Activated naive CD8-positive, alpha-beta T cell treated with anti-CD3 and anti-CD28 coated beads for 36 hours (primary cell): ENCODE results near the gene RAMAC. TPM values are rescaled to one million over a fixed set of nuclear protein-coding genes. Genes with fewer than 3 reads are reported as not detected.
"Not testable (repeated sequence)": the region's sequence is repeated elsewhere in the genome, so short reads cannot be mapped to it uniquely, and the experiment has no call there.

ENCODE experiments used
- DNase-seq: peaks from one replicate; pipeline ENCODE4 v3.0.0; 2021
- H3K27ac Mint-ChIP-seq: one replicate; pipeline ENCODE4 v1.8.0; 2022; ENCODE audit warnings: mild to moderate bottlenecking, moderate library complexity, mixed read lengths
- H3K27me3 Mint-ChIP-seq: one replicate; pipeline ENCODE4 v1.8.0; 2022; ENCODE audit warnings: mild to moderate bottlenecking, mixed read lengths
- H3K36me3 Mint-ChIP-seq: one replicate; pipeline ENCODE4 v1.8.0; 2021; ENCODE audit warnings: mild to moderate bottlenecking, mixed read lengths
- H3K4me1 Mint-ChIP-seq: one replicate; pipeline ENCODE4 v1.8.0; 2021; ENCODE audit warnings: mixed read lengths
- H3K4me3 Mint-ChIP-seq: one replicate; pipeline ENCODE4 v1.8.0; 2022; ENCODE audit warnings: mild to moderate bottlenecking, moderate library complexity, mixed read lengths
- H3K9me3 Mint-ChIP-seq: one replicate; pipeline ENCODE4 v1.8.0; 2022; ENCODE audit warnings: mixed read lengths
- total RNA-seq, 2 experiments: library from RNA; stranded (reverse); gene quantifications; one replicate each; pipeline ENCODE4 v1.2.3, GENCODE V29; 2021

Gene RAMAC
- total RNA-seq, 2 experiments from 2014 or later = 24.9 to 28.4 TPM

DNA sequence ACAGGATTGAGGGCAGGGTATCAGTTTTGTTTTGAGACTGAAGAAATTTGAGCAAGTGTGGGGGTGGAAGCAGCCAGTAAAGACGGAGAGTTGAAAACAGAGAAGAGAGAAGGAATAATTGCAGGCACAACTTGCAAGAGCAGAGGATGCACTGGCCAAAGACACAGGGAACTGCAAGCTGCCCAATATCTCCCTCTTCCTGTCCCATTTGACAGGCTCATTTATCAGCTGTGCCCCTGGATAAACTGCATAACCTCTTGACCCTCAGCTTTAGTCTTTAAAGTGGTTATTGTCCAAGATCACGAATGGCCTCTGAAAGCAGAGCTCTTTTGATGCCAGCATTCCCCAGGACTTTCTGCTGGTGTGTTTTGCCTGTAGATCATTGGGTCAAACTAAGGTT, 5.0 kb upstream of the RAMAC start:
- H3K27me3 Mint-ChIP-seq = no peaks in the 10 kb centered on the region
- peaks cover 16% of the 10 kb centered on the region for H3K4me1 Mint-ChIP-seq
- H3K9me3 Mint-ChIP-seq = no peaks in the 10 kb centered on the region
- no peak overlapping the region for H3K27ac Mint-ChIP-seq
- no peak for DNase-seq
- peaks cover 2% of the 10 kb centered on the region for H3K36me3 Mint-ChIP-seq
- H3K4me3 Mint-ChIP-seq = no peak overlapping the region

- peak overlapping the region; percentile 84 for H3K4me3 Mint-ChIP-seq
- H3K27me3 Mint-ChIP-seq = no peaks in the 10 kb centered on the region
- no peak for DNase-seq
- no peaks in the 10 kb centered on the region for H3K9me3 Mint-ChIP-seq
- H3K27ac Mint-ChIP-seq = peak overlapping the region; percentile 98
- H3K36me3 Mint-ChIP-seq = peaks cover 15% of the 10 kb centered on the region
- H3K4me1 Mint-ChIP-seq = peaks cover 23% of the 10 kb centered on the region
Measured at GRCh38 chr15:82986442-82986780, 401 bp downstream of the RAMAC start.

- Mint-ChIP-seq H3K9me3 (no peaks in the 10 kb centered on the region), H3K4me1 (peaks cover 3% of the 10 kb centered on the region), H3K27me3 (no peaks in the 10 kb centered on the region), H3K36me3 (peaks cover 7% of the 10 kb centered on the region), H3K4me3 (no peak overlapping the region), H3K27ac (no peak overlapping the region)
- DNase-seq = no peak
Measured at GRCh38 chr15:82992436-82992998, 6.5 kb downstream of the RAMAC start.

DNA sequence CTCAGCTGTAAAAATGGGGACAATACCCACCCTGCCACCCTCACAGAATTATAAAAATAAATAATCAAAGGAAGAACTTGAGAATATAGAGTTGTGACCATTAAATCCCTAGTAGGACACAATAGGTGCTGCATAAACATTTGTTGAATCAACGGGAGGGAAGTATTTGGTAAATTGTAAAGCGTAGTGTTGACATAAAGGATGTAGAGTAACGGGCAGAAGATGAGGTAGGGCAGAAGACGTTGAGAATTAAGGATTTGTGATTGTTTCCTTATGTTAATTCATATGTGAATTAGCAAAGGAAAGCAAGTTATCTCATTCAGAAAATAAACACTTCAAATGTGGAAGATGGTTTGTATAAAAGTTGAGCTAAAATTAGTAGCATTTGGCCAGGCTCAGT, 7.1 kb downstream of the RAMAC start:
- no peak for DNase-seq
- Mint-ChIP-seq H3K9me3 (no peaks in the 10 kb centered on the region), H3K27me3 (no peaks in the 10 kb centered on the region), H3K27ac (no peak overlapping the region), H3K36me3 (peaks cover 6% of the 10 kb centered on the region), H3K4me3 (no peak overlapping the region), H3K4me1 (peaks cover 3% of the 10 kb centered on the region)

- no peak for DNase-seq
- Mint-ChIP-seq H3K36me3 (peaks cover 2% of the 10 kb centered on the region), H3K27ac (no peak overlapping the region), H3K4me1 (peaks cover 3% of the 10 kb centered on the region), H3K4me3 (no peak overlapping the region), H3K27me3 (no peaks in the 10 kb centered on the region), H3K9me3 (no peaks in the 10 kb centered on the region)
Measured at GRCh38 chr15:82995076-82995475, 9.1 kb downstream of the RAMAC start.

DNA sequence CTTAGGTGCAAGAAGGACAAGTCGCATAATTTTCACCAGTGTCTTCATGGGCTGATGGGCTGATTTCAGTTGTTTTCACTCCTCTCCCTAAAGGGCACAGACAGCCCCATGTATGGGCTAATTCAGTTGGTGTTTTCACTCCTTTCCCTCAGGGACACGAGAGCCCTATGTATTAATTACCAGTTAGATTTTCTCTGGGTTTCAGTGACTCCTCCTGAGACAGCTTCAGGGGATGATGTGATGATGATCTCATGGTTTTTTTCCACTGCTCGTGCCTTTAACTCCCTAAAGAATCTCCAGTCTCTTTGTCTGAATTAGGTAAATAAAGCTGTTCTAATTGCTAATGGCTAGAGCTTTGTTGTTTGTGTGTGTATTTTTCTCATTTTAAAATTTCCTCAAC, 9.9 kb downstream of the RAMAC start:
- peaks cover 2% of the 10 kb centered on the region for H3K36me3 Mint-ChIP-seq
- H3K4me3 Mint-ChIP-seq = no peak overlapping the region
- H3K9me3 Mint-ChIP-seq = no peaks in the 10 kb centered on the region
- no peaks in the 10 kb centered on the region for H3K27me3 Mint-ChIP-seq
- DNase-seq = no peak
- no peak overlapping the region for H3K27ac Mint-ChIP-seq
- H3K4me1 Mint-ChIP-seq = peaks cover 6% of the 10 kb centered on the region

DNA sequence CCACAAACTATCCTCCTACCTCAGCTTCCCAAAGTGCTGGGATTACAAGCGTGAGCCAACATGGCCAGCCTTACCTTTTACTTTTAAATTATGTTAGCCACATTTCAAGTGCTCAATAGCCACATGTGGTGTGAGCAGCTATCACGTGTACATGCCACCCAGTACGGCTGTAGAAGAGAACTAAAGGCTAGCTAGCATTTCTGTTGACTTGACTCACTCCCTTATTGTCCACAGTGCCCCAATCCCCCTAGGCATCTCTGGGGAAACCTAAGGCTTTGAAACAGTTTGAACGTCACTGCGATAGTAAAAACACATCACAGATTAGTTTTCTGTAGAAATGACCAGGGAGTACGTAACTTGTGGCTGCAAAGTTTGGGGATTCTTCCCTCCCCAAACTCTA, 13.4 kb downstream of the RAMAC start:
- H3K27ac Mint-ChIP-seq = no peak overlapping the region
- peaks cover 6% of the 10 kb centered on the region for H3K4me1 Mint-ChIP-seq
- H3K27me3 Mint-ChIP-seq = no peaks in the 10 kb centered on the region
- no peaks in the 10 kb centered on the region for H3K36me3 Mint-ChIP-seq
- no peak overlapping the region for H3K4me3 Mint-ChIP-seq
- no peaks in the 10 kb centered on the region for H3K9me3 Mint-ChIP-seq
- DNase-seq = no peak

DNA sequence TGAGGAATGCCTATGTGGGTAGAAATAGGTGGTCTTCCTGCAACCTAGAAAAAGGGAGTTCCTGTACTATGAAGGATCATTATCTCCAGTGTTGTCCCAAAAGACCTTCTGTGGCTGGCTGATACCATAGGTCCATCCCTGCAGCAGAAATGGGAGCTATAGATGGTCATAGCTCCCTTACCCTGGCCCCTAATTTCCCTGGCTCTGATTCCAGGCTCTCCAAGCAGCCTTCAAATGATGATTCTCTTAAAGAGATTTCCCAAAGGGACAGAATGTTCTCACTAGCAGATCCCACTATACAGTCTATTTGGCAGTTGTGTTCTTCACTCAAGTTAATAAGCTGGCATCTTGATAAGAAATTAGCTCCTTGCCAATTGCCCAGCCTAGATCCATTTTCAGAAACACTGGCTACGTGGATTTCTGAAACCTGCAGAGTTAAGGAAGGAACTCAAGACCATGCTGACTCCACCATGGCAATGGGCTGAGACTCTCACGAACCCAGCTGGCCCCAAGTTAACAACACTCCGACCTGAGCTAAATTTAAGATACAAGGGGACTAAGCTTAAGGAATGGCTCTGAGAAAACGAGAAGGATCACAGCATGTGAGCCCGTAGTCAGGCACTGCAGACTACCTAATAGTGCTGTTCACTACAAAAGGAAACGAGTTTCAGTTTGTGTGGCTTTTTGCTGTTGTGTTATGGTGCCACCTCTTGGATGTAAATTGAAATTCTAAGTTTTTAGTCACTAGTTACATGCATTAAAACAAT, 14.1 kb downstream of the RAMAC start:
- peak overlapping the region; percentile 49 for H3K27ac Mint-ChIP-seq
- no peaks in the 10 kb centered on the region for H3K9me3 Mint-ChIP-seq
- DNase-seq = peak; percentile 17
- H3K4me3 Mint-ChIP-seq = peak overlapping the region; percentile 53
- peaks cover 2% of the 10 kb centered on the region for H3K36me3 Mint-ChIP-seq
- peaks cover 6% of the 10 kb centered on the region for H3K4me1 Mint-ChIP-seq
- H3K27me3 Mint-ChIP-seq = no peaks in the 10 kb centered on the region

- H3K4me3 Mint-ChIP-seq, H3K9me3 Mint-ChIP-seq, H3K27ac Mint-ChIP-seq, DNase-seq, H3K36me3 Mint-ChIP-seq, H3K27me3 Mint-ChIP-seq, H3K4me1 Mint-ChIP-seq: not testable (repeated sequence)
Measured at GRCh38 chr15:83000672-83001031, 14.6 kb downstream of the RAMAC start.

DNA sequence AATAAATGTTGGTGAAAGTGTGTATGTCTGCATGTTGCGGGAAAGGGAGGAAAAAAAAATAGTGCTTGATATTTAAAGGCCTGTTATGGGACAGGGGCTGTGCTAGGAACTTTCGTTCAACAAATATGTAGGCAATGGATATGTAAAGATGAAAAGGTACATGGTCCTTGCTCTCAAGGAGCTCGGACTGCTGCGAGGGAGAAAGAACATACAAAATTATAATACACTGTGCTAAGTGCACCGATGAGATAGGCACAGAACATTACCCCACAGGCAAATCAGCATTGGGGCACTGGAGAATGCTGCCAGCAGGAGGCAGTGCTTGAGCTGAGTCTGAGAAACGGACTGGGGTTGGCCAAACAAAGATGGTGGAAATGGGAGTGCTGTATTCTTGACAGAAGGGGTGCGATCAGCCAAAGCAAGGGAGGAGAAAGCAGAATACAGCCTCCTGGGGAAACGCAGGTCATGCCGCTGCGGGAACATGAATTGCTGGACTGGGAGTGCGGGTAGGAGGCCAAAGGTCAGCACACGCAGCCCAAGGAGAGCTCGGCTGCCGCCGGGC, 24.8 kb downstream of the RAMAC start:
- H3K9me3 Mint-ChIP-seq = peaks cover 8% of the 10 kb centered on the region
- no peaks in the 10 kb centered on the region for H3K27me3 Mint-ChIP-seq
- peaks cover 47% of the 10 kb centered on the region for H3K36me3 Mint-ChIP-seq
- peak; percentile 79 for DNase-seq
- H3K4me1 Mint-ChIP-seq = peaks cover 43% of the 10 kb centered on the region
- peak overlapping the region; percentile 89 for H3K27ac Mint-ChIP-seq
- peak overlapping the region; percentile 93 for H3K4me3 Mint-ChIP-seq

- H3K4me1 Mint-ChIP-seq = peaks cover 43% of the 10 kb centered on the region
- peaks cover 8% of the 10 kb centered on the region for H3K9me3 Mint-ChIP-seq
- H3K36me3 Mint-ChIP-seq = peaks cover 48% of the 10 kb centered on the region
- H3K27ac Mint-ChIP-seq = peak within 1 kb of the TSS; percentile 89
- peak; percentile 89 for DNase-seq
- no peaks in the 10 kb centered on the region for H3K27me3 Mint-ChIP-seq
- peak within 1 kb of the TSS; percentile 93 for H3K4me3 Mint-ChIP-seq
Measured at GRCh38 chr15:83011271-83012075, 25.5 kb downstream of the RAMAC start, which contains the start of gene C15orf40. TSS of gene C15orf40 (minus strand) at chr15:83011639. CDS start at chr15:83011607, 32 bp downstream.

DNA sequence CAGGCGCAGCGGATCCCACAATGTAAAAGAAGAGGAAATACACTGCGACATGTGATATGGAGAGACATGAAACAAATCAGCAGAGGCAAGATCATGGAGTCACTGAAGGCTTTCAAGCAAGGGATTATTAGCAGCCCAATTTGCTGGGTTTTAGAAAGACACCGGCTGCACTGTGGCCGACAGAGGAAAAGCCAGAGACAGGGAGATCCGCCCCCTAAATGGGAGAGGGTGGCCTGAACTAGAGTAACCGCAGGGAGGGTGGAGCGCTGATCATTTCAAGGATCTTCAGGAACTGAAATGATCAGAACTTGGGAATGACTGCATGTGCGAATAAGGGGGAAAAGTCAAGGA, 26.0 kb downstream of the RAMAC start:
- Mint-ChIP-seq H3K9me3 (peaks cover 8% of the 10 kb centered on the region), H3K4me3 (peak overlapping the region; percentile 93), H3K4me1 (peaks cover 43% of the 10 kb centered on the region), H3K27me3 (no peaks in the 10 kb centered on the region), H3K36me3 (peaks cover 48% of the 10 kb centered on the region), H3K27ac (peak overlapping the region; percentile 89)
- no peak for DNase-seq

- peak overlapping the region; percentile 89 for H3K27ac Mint-ChIP-seq
- peaks cover 46% of the 10 kb centered on the region for H3K36me3 Mint-ChIP-seq
- no peaks in the 10 kb centered on the region for H3K27me3 Mint-ChIP-seq
- peaks cover 43% of the 10 kb centered on the region for H3K4me1 Mint-ChIP-seq
- peak overlapping the region; percentile 93 for H3K4me3 Mint-ChIP-seq
- no peak for DNase-seq
- peaks cover 8% of the 10 kb centered on the region for H3K9me3 Mint-ChIP-seq
Measured at GRCh38 chr15:83012636-83013035, 26.6 kb downstream of the RAMAC start.

DNA sequence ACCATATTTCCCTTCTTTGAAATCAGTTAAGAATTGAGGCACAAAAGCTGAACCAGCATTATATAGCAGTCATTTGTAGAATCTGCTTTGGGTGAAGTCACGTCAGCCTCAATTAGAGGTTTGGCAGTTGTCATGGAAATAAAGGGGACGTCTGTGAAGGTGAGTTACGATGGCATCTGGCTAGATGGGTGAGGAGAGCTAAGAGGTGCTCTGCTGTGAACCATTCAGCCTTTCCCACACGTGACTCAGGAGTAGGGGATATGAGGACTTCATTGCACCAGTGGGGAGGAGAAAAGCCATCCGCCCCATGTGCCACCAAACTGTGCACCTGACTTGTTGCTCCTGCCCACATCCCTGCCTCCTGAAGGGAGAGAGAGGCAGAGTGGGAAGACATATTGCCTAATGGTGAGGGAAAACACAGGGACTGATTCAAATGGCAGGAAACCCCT, 28.2 kb downstream of the RAMAC start:
- peaks cover 8% of the 10 kb centered on the region for H3K9me3 Mint-ChIP-seq
- peaks cover 43% of the 10 kb centered on the region for H3K4me1 Mint-ChIP-seq
- no peaks in the 10 kb centered on the region for H3K27me3 Mint-ChIP-seq
- H3K27ac Mint-ChIP-seq = peak overlapping the region; percentile 73
- H3K36me3 Mint-ChIP-seq = peaks cover 46% of the 10 kb centered on the region
- no peak overlapping the region for H3K4me3 Mint-ChIP-seq
- no peak for DNase-seq

DNA sequence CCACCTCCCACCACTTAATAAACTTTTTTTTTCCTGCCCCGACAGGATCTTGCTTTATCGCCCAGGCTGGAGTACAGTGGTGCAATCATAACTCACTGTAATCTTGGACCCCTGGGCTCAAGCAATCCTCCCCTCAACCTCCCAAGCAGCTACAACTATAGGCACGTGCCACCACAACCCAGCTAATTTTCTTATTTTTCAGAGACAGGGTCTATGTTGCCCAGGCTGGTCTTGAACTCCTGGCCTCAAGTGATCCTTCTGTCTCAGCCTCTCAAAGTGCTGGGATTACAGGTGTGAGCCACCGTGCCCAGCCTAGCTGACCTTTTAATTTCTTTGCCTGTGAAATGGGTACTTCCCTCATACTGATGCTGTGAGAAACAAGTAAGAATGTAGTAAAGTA, 29.4 kb downstream of the RAMAC start:
- DNase-seq = no peak
- Mint-ChIP-seq H3K4me3 (no peak overlapping the region), H3K9me3 (peaks cover 8% of the 10 kb centered on the region), H3K36me3 (peaks cover 40% of the 10 kb centered on the region), H3K27ac (peak overlapping the region; percentile 57), H3K4me1 (peaks cover 33% of the 10 kb centered on the region), H3K27me3 (no peaks in the 10 kb centered on the region)
